SJSA1 (cell line): ENCODE data around the gene LMX1B. TPM values are rescaled to one million over a fixed set of nuclear protein-coding genes. Genes with fewer than 3 reads are reported as not detected.
"Not testable (repeated sequence)": the region's sequence is repeated elsewhere in the genome, so short reads cannot be mapped to it uniquely, and the experiment has no call there.

ENCODE experiments used
- DNase-seq, 2 experiments: peaks; one replicate each; pipeline ENCODE4 v3.0.0-alpha.2; 2015 to 2020; ENCODE audit warnings: low spot score in 2 of 2, low read depth in 1 of 2
- H3K27ac ChIP-seq: fragments of 250-450 bp; sonication (Bioruptor Pico); 2 replicates; pipeline ENCODE4 v1.5.1; 2020; ENCODE audit warnings: mild to moderate bottlenecking, moderate library complexity
- H3K27me3 ChIP-seq: fragments of 250-450 bp; sonication (Bioruptor Pico); replicated peaks from 2 replicates; pipeline ENCODE4 v1.5.1; 2020; ENCODE audit warnings: mild to moderate bottlenecking, moderate library complexity
- H3K36me3 ChIP-seq: fragments of 250-450 bp; sonication (Bioruptor Pico); 2 replicates; pipeline ENCODE4 v1.5.1; 2020; ENCODE audit warnings: mild to moderate bottlenecking
- H3K4me1 ChIP-seq: fragments of 250-450 bp; sonication (Bioruptor Pico); replicated peaks from 2 replicates; pipeline ENCODE4 v1.6.1; 2021; ENCODE audit warnings: mild to moderate bottlenecking
- H3K4me3 ChIP-seq: fragments of 250-450 bp; sonication (Bioruptor Pico); 2 replicates; pipeline ENCODE4 v1.5.1; 2020; ENCODE audit warnings: mild to moderate bottlenecking
- H3K9me3 ChIP-seq: fragments of 250-450 bp; sonication (Bioruptor Pico); replicated peaks from 2 replicates; pipeline ENCODE4 v1.5.1; 2020; ENCODE audit warnings: mild to moderate bottlenecking
- total RNA-seq: library from RNA; depleted of rRNA; stranded (reverse); fragments of >200 nt; shearing (Covaris generic); gene quantifications from 2 replicates; pipeline ENCODE4 v1.2.3, GENCODE V29; 2014

Gene LMX1B
- total RNA-seq, 1 experiment from 2014 or later: not detected

DNA sequence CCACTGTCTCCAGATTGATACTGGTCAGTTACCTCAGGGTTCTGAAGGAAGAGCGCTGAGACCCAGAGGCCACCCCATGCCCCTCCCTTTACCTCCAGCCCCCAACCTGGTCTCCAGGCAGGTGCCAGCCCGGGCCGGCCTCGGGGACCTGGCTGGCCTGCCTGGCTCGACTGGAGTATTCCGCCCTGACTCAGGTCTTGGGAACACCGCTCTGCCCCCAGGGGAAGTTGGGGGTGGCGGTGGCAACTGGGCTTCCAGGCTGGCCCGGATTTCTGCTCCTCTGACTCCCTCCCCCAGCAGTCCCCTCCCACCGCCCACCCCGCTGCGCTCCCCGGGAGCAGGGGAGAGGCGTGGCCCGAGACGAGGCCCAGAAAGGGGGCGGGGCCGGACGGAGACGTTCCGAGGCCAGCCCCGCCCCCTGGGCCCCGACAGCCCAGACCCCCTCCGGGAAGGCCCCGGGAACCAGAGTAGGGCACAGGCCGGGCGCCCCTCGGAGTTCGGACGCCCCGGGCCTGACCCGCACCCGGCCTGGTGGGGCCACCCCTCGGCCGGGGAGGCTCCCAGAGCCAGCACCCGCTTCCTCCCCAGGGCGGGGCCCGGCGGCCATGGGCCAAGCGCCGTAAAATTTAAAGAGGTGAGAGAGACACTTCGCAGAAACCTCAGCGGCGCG lies 108.7 kb downstream of the LMX1B start:
- peaks cover 39% of the 10 kb centered on the region for H3K27me3 ChIP-seq
- no peaks in the 10 kb centered on the region; the same call in 1 of the 2 replicates for H3K4me1 ChIP-seq
- H3K27ac ChIP-seq: no peak overlapping the region
- H3K36me3 ChIP-seq: no peaks in the 10 kb centered on the region
- DNase-seq: peak in 1 of 2 experiments; percentile 7
- no peaks in the 10 kb centered on the region for H3K9me3 ChIP-seq
- H3K4me3 ChIP-seq: peak overlapping the region; percentile 41

DNA sequence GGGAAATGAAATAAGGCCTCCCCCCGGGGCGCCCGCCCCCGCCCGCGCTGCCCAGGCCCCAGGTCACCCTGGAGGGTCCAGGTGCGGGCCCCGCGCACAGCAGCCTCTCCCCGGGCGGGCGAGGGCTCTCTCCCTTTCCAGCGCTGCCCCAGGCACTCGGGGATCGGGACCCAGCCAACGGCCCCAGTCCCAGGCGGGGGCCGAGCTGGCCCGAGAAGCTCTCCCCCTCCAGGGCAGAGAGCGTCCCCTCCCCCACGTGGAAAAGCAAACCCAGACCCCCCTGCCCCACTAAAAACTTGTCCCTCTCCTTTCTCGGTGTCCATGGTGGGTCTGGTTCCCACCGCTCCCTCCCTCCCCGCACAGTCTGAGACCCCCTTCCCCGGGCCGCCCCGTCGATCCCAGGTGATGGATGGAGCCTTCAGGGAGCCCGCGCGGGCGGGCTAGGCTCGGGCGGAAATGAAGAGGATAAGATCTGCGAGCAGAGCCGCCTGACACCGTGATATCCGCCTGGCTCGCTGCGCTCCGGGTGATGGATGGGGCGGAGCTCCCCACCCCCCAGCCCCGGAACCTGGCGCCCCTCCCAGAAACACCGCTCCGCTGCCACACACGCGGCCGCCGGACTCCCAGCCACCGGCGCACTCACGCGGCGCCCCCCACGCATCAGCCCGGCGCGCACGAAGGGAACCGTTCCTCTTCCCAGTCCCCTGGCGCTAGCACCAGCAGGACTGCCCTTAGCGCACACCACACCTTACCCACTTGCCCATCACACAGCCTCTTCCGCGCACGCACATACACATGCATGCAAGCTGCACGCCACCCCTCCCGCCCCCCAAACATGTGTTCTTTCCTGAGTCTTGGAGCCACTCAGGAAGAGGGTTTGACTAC lies 109.4 kb downstream of the LMX1B start:
- Histone ChIP-seq H3K4me1 (no peaks in the 10 kb centered on the region; the same call in 1 of the 2 replicates), H3K27me3 (peaks cover 34% of the 10 kb centered on the region), H3K27ac (no peak overlapping the region), H3K36me3 (no peaks in the 10 kb centered on the region), H3K4me3 (peak overlapping the region; percentile 41), H3K9me3 (no peaks in the 10 kb centered on the region)
- no peak for DNase-seq

DNA sequence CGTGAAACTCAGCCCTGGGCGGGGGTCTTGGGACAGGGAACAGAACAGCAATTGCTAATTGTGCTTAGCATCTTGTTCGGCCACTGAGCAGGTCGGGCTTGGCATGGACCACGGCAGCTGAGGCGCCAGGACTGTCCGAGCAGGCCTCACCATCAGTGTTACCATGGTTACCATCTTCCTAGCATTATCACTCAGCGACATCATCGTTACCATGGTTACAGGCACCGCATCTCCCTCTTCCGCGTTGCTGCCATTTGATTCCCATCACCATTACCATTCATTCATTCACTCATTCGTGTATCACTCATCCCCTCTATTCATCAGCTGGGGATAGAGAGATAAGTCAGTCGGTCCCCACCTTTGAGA lies 110.1 kb downstream of the LMX1B start:
- H3K4me1 ChIP-seq: no peaks in the 10 kb centered on the region; the same call in 1 of the 2 replicates
- peaks cover 34% of the 10 kb centered on the region for H3K27me3 ChIP-seq
- H3K9me3 ChIP-seq: no peaks in the 10 kb centered on the region
- no peak overlapping the region for H3K27ac ChIP-seq
- no peak overlapping the region for H3K4me3 ChIP-seq
- no peak for DNase-seq
- no peaks in the 10 kb centered on the region for H3K36me3 ChIP-seq

DNA sequence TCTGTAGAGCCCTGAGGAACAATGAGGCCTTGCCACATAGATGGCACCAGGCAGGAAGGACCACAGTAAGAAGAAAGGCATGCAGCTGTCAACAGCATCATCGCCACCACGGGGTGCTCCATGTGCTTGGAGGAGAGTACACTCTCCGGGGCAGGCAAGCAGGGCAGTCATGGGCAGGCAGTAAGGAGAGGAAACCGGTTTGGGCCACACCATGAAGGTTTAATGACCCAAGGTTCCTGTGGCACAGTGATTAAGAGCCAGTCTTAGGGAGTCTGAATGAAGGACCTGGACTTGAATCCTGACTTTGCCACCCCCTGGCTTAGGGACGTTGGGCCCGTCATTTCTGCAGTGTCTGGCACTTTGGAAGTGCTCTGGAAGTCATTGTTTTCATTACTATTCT lies 110.5 kb downstream of the LMX1B start:
- H3K27me3 ChIP-seq: peaks cover 34% of the 10 kb centered on the region
- H3K4me3 ChIP-seq: no peak overlapping the region
- H3K4me1 ChIP-seq: no peaks in the 10 kb centered on the region; the same call in 1 of the 2 replicates
- no peaks in the 10 kb centered on the region for H3K9me3 ChIP-seq
- no peak for DNase-seq
- H3K27ac ChIP-seq: no peak overlapping the region
- H3K36me3 ChIP-seq: no peaks in the 10 kb centered on the region

DNA sequence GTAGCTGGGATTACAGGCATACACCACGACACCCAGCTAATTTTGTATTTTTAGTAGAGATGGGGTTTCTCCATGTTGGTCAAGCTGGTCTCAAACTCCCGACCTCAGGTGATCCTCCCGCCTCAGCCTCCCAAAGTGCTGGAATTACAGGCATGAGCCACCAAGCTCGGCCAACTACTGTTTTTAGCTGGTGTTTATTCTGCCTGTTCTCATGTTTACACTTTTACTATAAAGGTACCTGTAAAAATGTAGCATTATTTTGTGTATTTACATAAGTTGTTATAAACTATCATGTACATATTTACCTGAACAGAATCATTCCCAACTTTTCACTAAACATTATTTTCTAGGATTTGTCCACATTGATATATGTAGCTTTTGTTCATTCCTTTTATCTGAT lies 111.8 kb downstream of the LMX1B start:
- H3K27ac ChIP-seq, H3K4me1 ChIP-seq, H3K9me3 ChIP-seq, H3K36me3 ChIP-seq, H3K4me3 ChIP-seq, DNase-seq: not testable (repeated sequence)
- H3K27me3 ChIP-seq: peaks cover 34% of the 10 kb centered on the region

DNA sequence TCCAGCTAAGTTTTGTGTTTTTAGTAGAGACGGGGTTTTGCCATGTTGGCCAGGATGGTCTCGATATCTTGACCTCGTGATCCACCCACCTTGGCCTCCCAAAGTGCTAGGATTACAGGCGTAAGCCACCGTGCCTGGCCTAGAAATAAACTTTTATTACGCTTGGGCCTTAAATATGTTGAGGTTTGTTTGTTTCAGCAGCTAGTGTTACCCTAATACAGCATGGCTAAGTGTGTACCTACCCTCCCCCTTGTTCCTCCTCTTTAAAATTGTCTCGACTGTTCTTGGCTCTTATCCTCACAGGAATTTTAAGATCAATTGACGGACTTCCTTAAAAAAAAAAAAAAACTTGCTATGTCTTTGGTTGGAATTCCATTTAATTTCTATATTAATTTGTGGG lies 114.5 kb downstream of the LMX1B start:
- not testable (repeated sequence) for H3K36me3 ChIP-seq, DNase-seq

DNA sequence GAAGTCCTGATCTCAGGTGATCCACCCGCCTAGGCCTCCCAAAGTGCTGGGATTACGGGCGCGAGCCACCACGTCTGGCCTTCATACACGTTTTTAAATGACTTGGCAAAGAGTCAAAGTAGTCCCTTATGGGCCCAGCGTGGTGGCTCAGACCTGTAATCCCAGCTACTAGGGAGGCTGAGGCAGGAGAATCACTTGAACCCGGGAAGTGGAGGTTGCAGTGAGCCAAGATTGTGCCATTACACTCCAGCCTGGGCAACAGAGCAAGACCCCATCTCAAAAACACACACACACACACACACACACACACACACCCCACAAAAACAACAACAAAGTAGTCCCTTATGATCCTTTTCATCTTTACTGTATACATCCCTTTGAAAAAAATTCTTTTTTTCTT lies 116.9 kb downstream of the LMX1B start:
- H3K27me3 ChIP-seq: not testable (repeated sequence)

More for the DNA sequence above, 114.5 kb downstream of the LMX1B start:
- peaks cover 20% of the 10 kb centered on the region for H3K27me3 ChIP-seq
- not testable (repeated sequence) for H3K4me3 ChIP-seq, H3K27ac ChIP-seq, H3K9me3 ChIP-seq, H3K4me1 ChIP-seq

DNA sequence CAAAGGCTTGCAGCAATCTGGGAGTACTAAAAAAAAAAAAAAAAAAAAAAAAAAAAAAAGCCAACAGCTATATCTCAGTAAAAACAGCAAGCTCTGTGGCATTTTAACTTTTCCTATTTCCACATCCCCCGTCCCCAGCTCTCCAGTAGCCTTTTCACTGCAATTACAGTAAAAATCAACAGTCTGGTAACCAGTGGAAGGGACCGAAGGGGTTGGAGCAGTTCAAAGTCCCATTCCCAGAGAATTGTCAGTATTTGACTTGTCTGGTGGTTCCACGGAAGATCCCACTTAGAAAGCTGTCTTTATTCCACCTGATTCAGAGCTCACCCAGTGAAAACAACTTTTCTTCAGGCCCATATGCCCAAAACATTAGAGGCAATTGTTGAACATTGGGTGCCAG lies 119.3 kb downstream of the LMX1B start:
- H3K4me3 ChIP-seq: no peak overlapping the region
- no peaks in the 10 kb centered on the region for H3K36me3 ChIP-seq

More for the DNA sequence above, 116.9 kb downstream of the LMX1B start:
- not testable (repeated sequence) for DNase-seq, H3K4me3 ChIP-seq, H3K4me1 ChIP-seq, H3K36me3 ChIP-seq, H3K27ac ChIP-seq, H3K9me3 ChIP-seq

DNA sequence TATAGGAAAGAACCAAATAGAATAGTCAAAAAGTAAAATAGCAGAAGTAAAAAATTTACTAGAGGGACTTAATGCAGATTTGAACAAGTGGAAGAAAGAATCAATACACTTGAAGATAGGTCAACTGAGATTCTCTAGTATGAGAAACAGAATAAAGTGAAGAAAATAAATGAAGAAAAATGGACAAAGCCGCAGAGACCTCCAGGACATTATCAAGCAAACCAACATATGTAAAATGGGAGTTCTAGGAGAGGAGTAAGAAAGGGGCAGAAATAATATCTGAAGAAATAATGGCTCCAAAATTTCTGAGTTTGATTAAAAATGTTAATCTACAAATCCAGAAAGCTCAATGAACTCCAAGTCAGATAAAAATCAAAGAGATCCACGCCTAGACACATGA lies 121.1 kb downstream of the LMX1B start:
- DNase-seq: no peak
- Histone ChIP-seq H3K27me3 (0 out of 2 replicates have a peak, but pooled peaks cover 3% of the 10 kb centered on the region), H3K4me1 (no peaks in the 10 kb centered on the region), H3K9me3 (no peaks in the 10 kb centered on the region), H3K27ac (no peak overlapping the region), H3K36me3 (no peaks in the 10 kb centered on the region), H3K4me3 (no peak overlapping the region)

More for the DNA sequence above, 119.3 kb downstream of the LMX1B start:
- Histone ChIP-seq H3K4me1 (no peaks in the 10 kb centered on the region), H3K9me3 (no peaks in the 10 kb centered on the region), H3K27me3 (0 out of 2 replicates have a peak, but pooled peaks cover 3% of the 10 kb centered on the region), H3K27ac (no peak overlapping the region)
- DNase-seq: no peak

DNA sequence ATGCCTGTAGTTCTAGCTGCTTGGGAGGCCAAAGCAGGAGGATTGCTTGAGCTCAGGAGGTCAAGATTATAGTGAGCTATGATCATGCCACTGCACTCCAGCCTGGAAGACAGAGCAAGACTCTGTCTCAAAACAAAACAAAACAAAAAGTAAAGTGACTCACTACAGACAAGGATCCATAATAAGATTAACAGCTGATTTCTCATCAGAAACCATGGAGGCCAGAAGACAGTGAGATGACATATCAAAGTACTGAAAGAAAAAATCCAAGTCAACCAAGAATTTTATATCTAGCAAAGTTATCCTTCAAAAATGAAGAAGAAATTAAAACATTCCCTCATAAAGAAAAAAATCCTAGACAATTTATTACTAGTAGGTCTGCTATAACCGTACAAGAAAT lies 121.8 kb downstream of the LMX1B start:
- Histone ChIP-seq H3K27ac (no peak overlapping the region), H3K27me3 (peaks cover 3% of the 10 kb centered on the region; the same call in 1 of the 2 replicates)
- no peak for DNase-seq

DNA sequence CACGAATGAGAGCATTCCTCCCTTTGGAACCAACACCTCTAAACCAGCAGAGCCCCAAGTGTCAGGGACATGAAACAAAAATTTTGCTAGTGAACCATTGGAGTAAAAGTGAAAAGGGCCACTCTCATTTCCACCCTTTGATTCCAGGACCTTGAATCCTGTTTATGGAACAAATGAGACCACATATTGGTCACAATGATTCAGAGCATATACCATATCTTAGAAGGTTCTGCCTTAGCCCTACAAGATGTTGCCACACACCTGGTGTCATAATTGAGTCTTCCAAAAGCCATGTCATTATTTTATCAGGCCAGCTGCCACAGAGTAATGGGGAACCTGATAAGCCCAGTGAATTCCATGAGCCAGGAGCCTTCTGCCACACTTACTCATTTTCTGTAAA lies 124.8 kb downstream of the LMX1B start:
- H3K4me3 ChIP-seq: no peak overlapping the region
- H3K4me1 ChIP-seq: no peaks in the 10 kb centered on the region
- H3K9me3 ChIP-seq: no peaks in the 10 kb centered on the region
- DNase-seq: no peak
- H3K36me3 ChIP-seq: no peaks in the 10 kb centered on the region
- H3K27ac ChIP-seq: no peak overlapping the region
- no peaks in the 10 kb centered on the region; the same call in 1 of the 2 replicates for H3K27me3 ChIP-seq

More for the DNA sequence above, 121.8 kb downstream of the LMX1B start:
- Histone ChIP-seq H3K4me3 (no peak overlapping the region), H3K9me3 (no peaks in the 10 kb centered on the region), H3K36me3 (no peaks in the 10 kb centered on the region), H3K4me1 (no peaks in the 10 kb centered on the region)

DNA sequence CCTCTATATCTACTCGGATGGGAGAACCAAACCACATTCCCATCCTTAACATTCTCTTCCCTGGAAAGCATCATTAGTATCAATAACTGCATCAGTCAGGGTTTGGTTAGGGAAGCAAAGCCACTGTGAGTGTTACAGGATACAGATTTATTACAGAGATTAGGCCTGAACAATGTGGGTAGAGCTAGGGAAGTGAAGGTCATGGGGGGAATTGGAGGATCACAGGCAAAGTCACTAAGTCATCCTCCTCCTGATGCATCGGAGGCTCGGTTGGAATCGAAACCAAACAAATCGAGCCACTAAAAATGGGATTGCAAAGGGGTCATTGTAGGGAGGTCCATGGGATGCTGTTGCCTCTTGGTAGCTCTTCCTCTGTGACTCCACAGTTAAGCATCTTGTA lies 129.3 kb downstream of the LMX1B start:
- Histone ChIP-seq H3K27ac (no peak overlapping the region), H3K4me1 (no peaks in the 10 kb centered on the region), H3K27me3 (peaks cover 10% of the 10 kb centered on the region; the same call in 1 of the 2 replicates), H3K9me3 (no peaks in the 10 kb centered on the region), H3K36me3 (no peaks in the 10 kb centered on the region), H3K4me3 (no peak overlapping the region)
- DNase-seq: no peak

DNA sequence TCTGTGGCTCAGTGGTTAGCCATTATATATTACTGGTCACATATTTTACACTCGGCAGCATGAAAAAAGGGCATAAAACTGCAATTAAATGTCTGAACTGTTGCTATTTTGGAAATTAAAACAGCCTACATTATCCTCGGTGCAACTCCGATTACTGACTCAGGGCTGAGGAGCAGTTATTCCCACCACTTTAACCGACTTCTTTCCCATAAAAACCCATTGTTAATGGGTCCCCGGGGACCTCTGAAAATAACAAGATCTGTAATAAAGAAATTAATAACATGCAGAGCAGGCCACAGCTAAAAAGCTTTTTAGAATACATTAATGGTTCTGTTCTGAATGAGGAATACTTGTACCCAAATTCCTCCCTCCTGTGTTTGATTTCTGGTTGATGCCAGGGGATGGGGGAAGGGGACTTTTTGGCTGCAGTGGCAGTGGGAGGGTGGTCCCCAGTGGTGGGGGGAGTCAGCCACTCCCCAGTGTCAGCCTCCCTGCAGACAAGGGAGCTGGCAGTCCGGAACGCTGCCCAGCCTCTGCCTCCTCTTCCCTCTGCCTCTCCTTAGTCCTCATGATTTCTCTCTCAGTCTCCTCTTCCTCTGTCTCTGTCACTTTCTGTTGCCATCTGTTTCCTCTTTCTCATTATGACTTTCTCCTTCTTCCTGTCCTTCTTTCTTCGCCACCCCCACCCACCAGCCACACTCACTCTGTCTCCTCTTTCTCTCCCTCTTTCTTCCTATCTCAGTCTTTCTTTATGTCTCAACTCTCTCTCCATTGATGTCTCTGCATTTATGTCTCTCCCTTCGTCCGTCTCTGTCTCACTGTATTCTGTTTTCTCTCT lies 132.1 kb downstream of the LMX1B start:
- no peak overlapping the region for H3K4me3 ChIP-seq
- H3K4me1 ChIP-seq: no peaks in the 10 kb centered on the region
- no peaks in the 10 kb centered on the region for H3K36me3 ChIP-seq
- H3K27me3 ChIP-seq: peaks cover 10% of the 10 kb centered on the region; the same call in 1 of the 2 replicates
- no peaks in the 10 kb centered on the region for H3K9me3 ChIP-seq
- DNase-seq: no peak
- no peak overlapping the region for H3K27ac ChIP-seq
